ENCODE results near the gene ANKRD22. TPM values are rescaled to one million over a fixed set of nuclear protein-coding genes. Genes with fewer than 3 reads are reported as not detected.

ANKRD22 gene
- total and polyA plus RNA-seq, 2 donors (not counting 3 experiments of a cell fraction or from before 2014, with no cell fraction given), result not detected

GRCh38 chr10:88787463-88787862, 64.2 kb downstream of the ANKRD22 start:
- ChIA-PET POLR2A (no interaction called here), CTCF (interaction anchor here (0.8 to 3.0 kb wide), 6 partner anchors 9 to 222 kb away, joined by 3 to 11 read pairs (median 3); partner anchors contain the start of gene RNLS)
- intact Hi-C loops (cut with micrococcal nuclease) (no loop called here), dilution Hi-C loops (cut with MboI; ENCODE audit: extremely low pct_ligation_motif_present, low sequenced_read_pairs) (no loop called here)
- no TSS peak for BruUV-seq (replicated peaks)
- H3K4me3 ChIP-seq (replicated peaks in 1 of 3; ENCODE audit: insufficient read depth in 1 of 3, low read depth in 1 of 3, low read length in 3 of 3), result no peak overlapping the region
- H3K4me2 ChIP-seq (ENCODE audit: insufficient read depth, low read length), result no peak overlapping the region
- H3K9me3 ChIP-seq (replicated peaks; ENCODE audit: control insufficient read depth, insufficient read depth, low read length), result no peaks in the 10 kb centered on the region
- H4K20me1 ChIP-seq (replicated peaks; ENCODE audit: control insufficient read depth, extremely low read depth, insufficient read depth, low read length), result no peaks in the 10 kb centered on the region
- no peak for TF ChIP-seq POLR2AphosphoS5 (IDR thresholded peaks at IDR 0.05; ENCODE audit: insufficient read depth, low read depth, low read length)
- TF ChIP-seq JUN (IDR thresholded peaks at IDR 0.05; ENCODE audit: borderline replicate concordance, insufficient read depth, insufficient read length, low read depth), result no peak
- TF ChIP-seq MYC (IDR thresholded peaks at IDR 0.05; ENCODE audit: low read depth, low read length), result no peak
- TF ChIP-seq MAX (IDR thresholded peaks at IDR 0.05; ENCODE audit: insufficient read depth, insufficient read length), result no peak
- TF ChIP-seq CTCF (IDR thresholded peaks at IDR 0.05; ENCODE audit: extremely low read depth in 1 of 2, insufficient read depth in 1 of 2, low read depth in 1 of 2, low read length in 2 of 2), result no peak
- TF ChIP-seq POLR2A (IDR thresholded peaks at IDR 0.05; ENCODE audit: low read depth, low read length), result no peak
- TF ChIP-seq FOS (IDR thresholded peaks at IDR 0.05; ENCODE audit: borderline replicate concordance, insufficient read depth, low read length), result no peak
- TF ChIP-seq EZH2 (IDR thresholded peaks at IDR 0.05; ENCODE audit: borderline replicate concordance, low read depth, low read length, severe bottlenecking), result no peak
- no peak for TF ChIP-seq GATA2 (IDR thresholded peaks at IDR 0.05; ENCODE audit: insufficient read depth, insufficient read length, low read depth, low read length)
- H3K9me1 ChIP-seq (replicated peaks; ENCODE audit: control insufficient read depth, extremely low read depth, insufficient read depth, low read length), result no peaks in the 10 kb centered on the region
- H3K27ac ChIP-seq (ENCODE audit: insufficient read depth, low read depth, low read length), result no peak overlapping the region
- no peaks in the 10 kb centered on the region for H3K27me3 ChIP-seq (ENCODE audit: control insufficient read depth in 2 of 2, insufficient read depth in 2 of 2, low read length in 2 of 2)
- DNase-seq (ENCODE audit: low read depth, low spot score), result no peak
- no peaks in the 10 kb centered on the region for H3K79me2 ChIP-seq (ENCODE audit: control insufficient read depth, insufficient read depth, low read length)
- H2AFZ ChIP-seq (ENCODE audit: low read depth, low read length), result no peak overlapping the region
- no peak for FAIRE-seq
- H3K36me3 ChIP-seq (ENCODE audit: control insufficient read depth in 2 of 2, extremely low read depth in 1 of 2, insufficient read depth in 2 of 2, low read length in 2 of 2), result no peaks in the 10 kb centered on the region
- peaks cover 4% of the 10 kb centered on the region for H3K4me1 ChIP-seq (ENCODE audit: control insufficient read depth, extremely low read depth, insufficient read depth, low read length)
- no peak overlapping the region for H3K9ac ChIP-seq (replicated peaks; ENCODE audit: extremely low read depth, insufficient read depth, low read length)
